Epidermal melanocyte (primary cell): Measurements from ENCODE around the gene STRBP.

Source experiments
- DNase-seq: peaks from one replicate; pipeline ENCODE4 v3.0.0; 2011; ENCODE audit warnings: low spot score; ENCODE audit not compliant: insufficient read length

STRBP gene

DNA sequence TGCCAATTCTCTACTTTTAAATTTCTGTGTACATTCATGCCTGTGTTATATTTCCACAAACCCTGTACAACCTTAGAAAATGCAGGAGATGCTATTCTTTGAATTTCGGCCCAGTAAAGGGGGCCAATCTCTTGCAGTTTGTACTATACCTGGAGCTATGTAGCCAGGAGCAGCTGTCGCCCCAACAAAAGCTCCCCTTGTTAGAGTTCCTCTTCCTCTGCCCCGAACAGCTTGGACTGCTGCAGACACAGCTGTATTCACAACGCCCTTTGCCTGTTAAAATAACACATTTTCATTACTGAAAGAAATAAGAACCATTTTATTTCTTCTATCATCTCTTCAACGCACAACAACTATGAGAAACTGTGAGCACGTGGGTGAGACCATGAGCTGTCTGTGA, 135.7 kb downstream of the STRBP start:
- no peak for DNase-seq

- DNase-seq = no peak
These were observed 136.4 kb downstream of the STRBP start for GRCh38 chr9:123131993-123132392.

- no peak for DNase-seq
These were observed 137.1 kb downstream of the STRBP start for GRCh38 chr9:123131258-123131657.

DNA sequence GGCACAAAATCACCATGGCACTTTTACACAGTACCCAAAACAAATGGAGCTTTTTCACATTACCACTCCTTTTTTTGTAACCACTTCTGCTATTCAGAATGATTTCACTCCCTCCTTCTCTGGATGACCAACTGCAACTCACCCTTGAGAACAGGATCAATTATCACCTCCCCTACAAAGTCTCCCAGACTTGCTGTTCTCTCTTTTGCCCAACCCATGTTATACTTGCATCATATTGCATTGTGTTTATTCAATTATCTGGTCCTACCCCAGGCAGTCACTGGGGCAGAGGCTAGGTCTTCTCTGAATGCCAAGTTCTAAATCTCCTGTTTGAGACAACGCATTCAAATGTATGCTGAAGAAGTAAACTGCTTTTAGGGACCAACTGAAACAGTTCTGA, 139.0 kb downstream of the STRBP start:
- DNase-seq = no peak

DNA sequence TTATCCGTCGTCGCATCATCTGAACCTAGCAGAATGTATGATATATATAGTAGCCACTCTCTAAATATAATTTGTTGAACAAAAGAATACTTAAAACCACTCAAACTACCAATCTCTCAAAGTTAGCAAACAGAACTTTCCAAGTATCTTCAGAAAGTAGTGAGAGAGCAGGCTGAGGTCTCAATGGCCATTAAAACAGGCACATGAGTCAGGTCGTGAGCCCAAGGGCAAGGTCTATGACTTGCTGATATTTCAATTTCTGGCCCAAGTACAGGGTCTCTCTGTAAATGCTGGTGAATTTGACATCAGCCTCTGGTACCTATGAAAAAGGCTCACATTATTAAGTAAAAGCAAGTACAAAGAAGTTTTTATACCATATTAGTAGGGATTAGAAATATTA, 139.8 kb downstream of the STRBP start:
- no peak for DNase-seq

GRCh38 chr9:123127512-123128075, 140.8 kb downstream of the STRBP start:
- no peak for DNase-seq

GRCh38 chr9:123121457-123121856, 146.9 kb downstream of the STRBP start:
- DNase-seq = no peak

DNA sequence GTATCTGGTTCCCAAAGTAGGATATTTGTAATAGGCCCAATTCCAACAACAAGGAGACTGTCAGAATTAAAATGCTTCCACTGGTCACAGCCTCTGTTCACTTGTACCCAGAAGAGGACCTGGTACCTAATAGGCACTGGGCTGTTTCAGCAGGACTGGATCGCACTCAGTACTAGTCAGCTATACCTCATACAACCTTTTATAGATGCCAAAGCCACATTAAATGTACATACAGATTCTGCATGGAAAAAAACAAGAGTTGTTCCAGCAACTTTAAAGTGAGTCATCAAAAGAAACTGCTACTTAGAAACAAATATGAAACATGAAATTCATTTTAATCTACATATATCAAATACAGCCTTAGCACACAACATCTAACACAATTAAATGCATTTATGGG, 147.4 kb downstream of the STRBP start:
- DNase-seq = no peak

- DNase-seq = no peak
These were observed 148.3 kb downstream of the STRBP start for GRCh38 chr9:123120131-123120530.

DNA sequence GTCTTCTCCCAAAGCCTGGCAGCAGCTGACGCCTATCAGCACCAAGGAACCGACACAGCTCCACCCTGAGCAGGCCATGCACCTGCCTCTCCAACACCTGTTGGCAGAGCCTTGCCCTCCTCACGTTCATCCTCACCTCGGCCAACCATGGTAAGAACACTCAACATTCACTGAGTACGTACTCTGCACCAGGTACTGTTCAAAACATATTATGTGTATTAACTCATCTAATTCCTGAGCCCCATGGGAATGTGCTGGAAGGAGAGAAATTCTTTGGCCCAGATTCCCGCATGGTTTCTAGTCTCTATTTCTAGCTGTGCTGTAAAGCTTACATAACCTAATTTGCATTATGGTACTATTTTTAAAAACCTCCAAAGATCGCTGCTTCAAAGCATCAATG, 148.8 kb downstream of the STRBP start:
- DNase-seq = no peak

DNA sequence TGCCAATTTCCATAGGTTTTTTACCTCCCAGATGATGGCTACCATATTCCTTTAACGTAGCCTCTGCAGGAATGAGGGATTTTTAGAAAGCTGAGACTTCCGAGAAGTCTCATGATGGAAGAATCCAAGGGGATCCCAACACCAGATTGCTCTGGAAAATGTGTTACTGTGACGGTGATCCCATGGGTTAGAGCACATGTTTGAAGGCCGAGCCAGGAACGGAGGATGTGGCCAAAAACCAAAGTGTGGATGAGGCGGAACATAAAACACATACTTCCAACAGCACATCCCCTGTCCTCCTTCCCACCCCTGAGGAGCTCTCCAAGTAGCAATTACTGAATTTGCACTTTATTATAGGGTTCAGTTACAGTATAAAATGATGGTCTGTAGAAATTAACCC, 152.3 kb downstream of the STRBP start:
- DNase-seq = no peak

- DNase-seq = no peak
These were observed 153.1 kb downstream of the STRBP start for GRCh38 chr9:123115146-123115913.

GRCh38 chr9:123113185-123113584, 155.2 kb downstream of the STRBP start:
- DNase-seq = no peak

DNA sequence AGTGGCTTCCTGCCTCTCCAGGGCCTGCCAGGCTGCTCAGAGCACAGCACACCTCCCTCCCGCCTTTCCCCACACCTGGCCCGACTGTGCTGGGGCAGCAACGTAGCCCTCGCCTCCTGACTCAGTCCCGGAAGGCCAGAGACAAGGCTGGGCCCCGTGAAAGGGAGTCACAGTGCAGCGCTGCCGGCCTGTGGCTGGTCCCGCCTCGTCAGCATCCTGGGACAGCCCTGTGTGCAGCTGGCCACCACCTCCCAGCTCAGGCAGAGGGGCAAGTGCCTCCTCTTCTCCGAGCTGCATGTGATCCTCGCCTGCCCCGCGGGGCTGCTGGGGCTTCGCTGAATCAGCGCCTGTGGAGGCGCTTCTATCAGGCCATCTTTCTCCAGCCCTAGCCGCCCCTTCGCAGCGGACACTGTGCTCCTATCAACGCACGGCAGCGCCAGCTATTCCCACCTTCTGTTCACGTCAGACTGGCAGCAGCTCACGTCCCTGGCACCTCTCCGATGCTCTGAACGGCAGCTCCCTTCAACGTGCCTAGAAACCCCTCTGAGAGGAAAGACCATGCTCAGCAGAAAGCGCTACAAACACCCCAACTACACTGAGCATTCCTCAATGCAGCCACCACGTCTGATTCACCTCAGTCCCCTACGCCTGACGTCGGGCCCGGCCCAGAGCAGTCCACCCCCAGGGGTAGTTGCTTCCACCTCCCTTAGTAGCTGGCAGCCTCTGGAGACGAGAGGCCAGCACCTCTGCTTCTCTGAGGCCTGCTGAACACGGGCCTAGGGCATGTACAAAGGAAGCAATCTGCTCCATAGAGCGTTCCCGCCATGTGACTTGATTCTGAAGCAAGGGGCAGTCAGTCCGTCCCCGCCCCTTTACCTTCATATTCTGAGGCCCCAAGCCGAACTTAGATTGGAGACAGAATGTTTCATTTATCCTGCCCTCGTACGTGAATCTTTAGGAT, 156.1 kb downstream of the STRBP start:
- DNase-seq = peak; percentile 26

DNA sequence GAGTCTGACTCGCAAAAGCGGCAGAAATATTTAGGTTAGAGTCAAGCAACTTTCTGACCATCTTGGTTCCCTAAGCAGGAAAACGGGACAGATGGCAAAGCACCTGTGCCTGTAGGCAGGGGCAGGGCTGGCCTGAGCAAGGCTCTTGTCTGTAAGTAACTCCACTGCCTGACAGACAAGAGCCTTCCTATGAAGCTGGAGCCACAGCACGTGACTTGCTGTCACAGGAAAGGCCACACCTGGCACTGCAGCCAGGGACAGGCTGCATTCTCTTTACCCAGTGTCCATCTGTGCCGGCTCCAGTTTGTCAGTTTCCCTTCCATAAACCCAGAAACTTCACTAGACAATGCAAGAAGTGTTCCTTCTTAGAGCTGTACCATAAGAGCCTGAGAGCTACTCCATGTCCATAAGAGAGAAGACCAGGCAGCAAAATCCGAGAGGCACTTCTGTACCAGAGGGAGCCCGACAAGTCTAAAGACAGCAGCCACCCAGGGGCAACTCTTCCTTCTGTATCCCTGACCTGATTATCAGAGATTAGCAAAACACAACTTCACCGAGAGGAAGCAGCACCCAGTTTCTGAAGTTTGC, 156.9 kb downstream of the STRBP start:
- DNase-seq = no peak

GRCh38 chr9:123109540-123110279, 158.7 kb downstream of the STRBP start:
- no peak for DNase-seq

- no peak for DNase-seq
These were observed 159.4 kb downstream of the STRBP start for GRCh38 chr9:123108976-123109375.

DNA sequence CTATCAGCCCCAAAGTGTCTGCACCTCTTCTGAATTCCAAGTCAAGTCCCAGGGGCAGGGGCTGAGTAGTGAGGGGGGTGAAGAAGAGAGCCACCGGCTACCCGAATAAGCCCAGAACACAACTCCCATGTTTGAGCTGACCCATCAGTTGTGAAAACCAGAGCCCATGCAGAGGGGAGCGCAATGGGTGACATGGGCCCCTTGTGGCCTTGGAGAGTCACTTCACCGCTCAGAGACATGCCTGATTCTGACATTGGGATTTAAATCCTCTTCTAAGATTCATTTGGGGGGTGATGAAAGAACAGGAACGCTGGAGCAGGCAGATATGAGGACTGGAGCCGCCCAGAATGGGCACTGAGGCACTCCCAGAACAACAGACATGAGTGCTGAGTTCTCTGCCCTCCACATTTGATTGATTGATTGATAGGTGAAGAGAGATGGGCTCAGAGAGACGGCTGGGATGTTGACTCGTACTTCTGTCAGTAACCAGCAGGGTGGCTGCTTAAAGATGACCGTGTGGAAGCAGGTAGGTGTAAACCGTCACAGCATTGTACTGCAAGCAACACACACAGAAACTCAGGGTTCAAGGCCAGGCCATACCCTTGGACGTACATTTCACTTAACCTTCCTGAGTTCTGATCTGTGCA, 160.6 kb downstream of the STRBP start:
- no peak for DNase-seq

GRCh38 chr9:123105490-123105889, 162.9 kb downstream of the STRBP start:
- DNase-seq = no peak

GRCh38 chr9:123104807-123105206, 163.6 kb downstream of the STRBP start:
- DNase-seq = no peak
